ENCODE measurements around the gene CCDC27. TPM values are rescaled to one million over a fixed set of nuclear protein-coding genes. Genes with fewer than 3 reads are reported as not detected.

The CCDC27 gene
- total and polyA plus RNA-seq, 10 donors = not detected

DNA sequence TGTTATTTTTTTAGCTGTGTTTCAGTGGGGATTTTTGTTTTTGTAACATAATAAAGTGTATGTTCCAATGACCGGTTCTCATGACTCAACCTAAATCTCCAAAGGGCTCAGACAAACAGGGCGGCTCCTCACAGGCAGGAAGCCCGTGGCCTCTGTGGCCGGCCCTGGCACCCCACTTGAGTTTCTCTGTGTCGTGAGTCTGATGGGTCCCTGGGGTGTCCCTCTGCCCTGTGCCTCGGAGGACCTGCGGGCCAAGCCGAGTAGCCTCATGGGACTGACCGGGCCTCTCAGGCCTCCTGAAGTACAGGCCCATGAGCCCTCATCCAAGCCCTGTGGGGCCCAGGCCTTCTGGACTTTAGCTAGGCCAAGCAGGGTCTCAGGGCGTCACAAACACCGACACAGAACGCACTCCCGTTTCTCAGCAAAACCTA, 16.1 kb upstream of the CCDC27 start:
- Histone ChIP-seq H3K9me3 (no peaks in the 10 kb centered on the region), H3K4me3 (no peak overlapping the region), H3K27me3 (replicated peaks in 1 of 7) (peaks cover 0 to 22% (median 0%) of the 10 kb centered on the region in 7 donors), H3K4me1 (peaks cover 0 to 5% (median 0%) of the 10 kb centered on the region in 6 donors), H3K27ac (no peak overlapping the region), H3K36me3 (peaks cover 0 to 71% (median 38%) of the 10 kb centered on the region in 6 donors)
- TF ChIP-seq POLR2AphosphoS5 (IDR thresholded peaks at IDR 0.05) = no peak
- TF ChIP-seq, protein P1, sequence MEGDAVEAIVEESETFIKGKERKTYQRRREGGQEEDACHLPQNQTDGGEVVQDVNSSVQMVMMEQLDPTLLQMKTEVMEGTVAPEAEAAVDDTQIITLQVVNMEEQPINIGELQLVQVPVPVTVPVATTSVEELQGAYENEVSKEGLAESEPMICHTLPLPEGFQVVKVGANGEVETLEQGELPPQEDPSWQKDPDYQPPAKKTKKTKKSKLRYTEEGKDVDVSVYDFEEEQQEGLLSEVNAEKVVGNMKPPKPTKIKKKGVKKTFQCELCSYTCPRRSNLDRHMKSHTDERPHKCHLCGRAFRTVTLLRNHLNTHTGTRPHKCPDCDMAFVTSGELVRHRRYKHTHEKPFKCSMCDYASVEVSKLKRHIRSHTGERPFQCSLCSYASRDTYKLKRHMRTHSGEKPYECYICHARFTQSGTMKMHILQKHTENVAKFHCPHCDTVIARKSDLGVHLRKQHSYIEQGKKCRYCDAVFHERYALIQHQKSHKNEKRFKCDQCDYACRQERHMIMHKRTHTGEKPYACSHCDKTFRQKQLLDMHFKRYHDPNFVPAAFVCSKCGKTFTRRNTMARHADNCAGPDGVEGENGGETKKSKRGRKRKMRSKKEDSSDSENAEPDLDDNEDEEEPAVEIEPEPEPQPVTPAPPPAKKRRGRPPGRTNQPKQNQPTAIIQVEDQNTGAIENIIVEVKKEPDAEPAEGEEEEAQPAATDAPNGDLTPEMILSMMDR (IDR thresholded peaks at IDR 0.05 in 8 of 11, conservative IDR thresholded peaks at IDR 0.05 in 3 of 11) = no peak
- no peak for TF ChIP-seq POLR2A (IDR thresholded peaks at IDR 0.05)
- intact Hi-C loops (cut with DNase I; ENCODE audit: low total_unique reads) = no loop called here
- 83 to 93% (median 89%) methylated on average over 13 of the region's 13 CpGs for WGBS, 5 donors
- DNase-seq = no peak

DNA sequence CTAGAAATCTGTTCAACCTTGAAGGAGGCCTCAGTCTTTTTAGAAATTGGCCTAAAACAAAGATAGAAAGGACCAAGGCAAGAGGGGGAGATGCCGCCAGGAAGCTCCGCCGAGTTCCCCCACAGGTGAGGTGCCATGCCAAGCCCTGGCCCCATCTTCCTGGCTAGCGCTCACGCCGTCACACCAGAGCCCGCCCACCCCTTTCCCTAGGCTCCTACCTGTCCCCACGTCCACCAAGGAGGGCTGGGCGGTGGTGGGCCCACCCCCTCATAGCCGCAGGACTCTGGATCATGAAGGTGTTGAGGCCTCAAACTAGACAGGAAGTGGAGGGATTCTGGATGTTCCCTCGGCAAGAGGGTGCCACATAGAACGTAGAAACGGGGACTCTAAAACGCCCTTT, 15.5 kb upstream of the CCDC27 start:
- Histone ChIP-seq H3K36me3 (peaks cover 0 to 77% (median 41%) of the 10 kb centered on the region in 6 donors), H3K27me3 (replicated peaks in 1 of 7) (peaks cover 0 to 16% (median 0%) of the 10 kb centered on the region in 7 donors), H3K4me3 (no peak overlapping the region), H3K4me1 (peaks cover 0 to 5% (median 0%) of the 10 kb centered on the region in 6 donors), H3K27ac (no peak overlapping the region), H3K9me3 (no peaks in the 10 kb centered on the region)
- 85 to 93% (median 91%) methylated on average over 14 of the region's 14 CpGs for WGBS, 5 donors
- peak; percentile 67 for DNase-seq
- TF ChIP-seq, protein P1 (IDR thresholded peaks at IDR 0.05 in 8 of 11, conservative IDR thresholded peaks at IDR 0.05 in 3 of 11) = no peak
- TF ChIP-seq POLR2A (IDR thresholded peaks at IDR 0.05) = no peak
- TF ChIP-seq POLR2AphosphoS5 (IDR thresholded peaks at IDR 0.05) = no peak
- intact Hi-C loops (cut with DNase I; ENCODE audit: low total_unique reads) = no loop called here

DNA sequence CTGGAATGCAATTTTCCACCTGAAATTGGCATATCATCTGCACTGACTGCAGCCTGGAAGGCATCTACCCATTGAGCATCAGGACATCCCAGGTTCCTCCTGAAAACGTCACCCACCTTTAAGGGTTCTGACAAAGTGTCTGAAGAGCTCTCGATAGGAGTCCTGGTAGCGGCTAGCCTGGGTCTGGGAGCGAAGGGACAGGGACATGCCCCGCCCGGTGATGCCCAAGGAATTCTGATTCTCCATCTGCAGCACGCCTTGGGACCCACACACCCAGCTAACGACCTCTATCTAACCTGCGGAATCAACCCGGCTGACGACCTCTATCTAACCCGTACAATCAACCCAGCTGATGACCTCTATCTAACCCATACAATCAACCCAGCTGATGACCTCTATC, 13.3 kb upstream of the CCDC27 start:
- 89 to 96% (median 94%) methylated on average over 12 of the region's 12 CpGs for WGBS, 5 donors
- no peak overlapping the region for H3K27ac ChIP-seq
- peaks cover 0 to 99% (median 56%) of the 10 kb centered on the region in 6 donors for H3K36me3 ChIP-seq
- peak; percentile 66 for DNase-seq
- TF ChIP-seq POLR2AphosphoS5 (IDR thresholded peaks at IDR 0.05) (no peak), POLR2A (IDR thresholded peaks at IDR 0.05) (no peak)
- TF ChIP-seq, protein P1 (IDR thresholded peaks at IDR 0.05 in 8 of 11, conservative IDR thresholded peaks at IDR 0.05 in 3 of 11) = no peak
- H3K27me3 ChIP-seq (replicated peaks in 1 of 7) = no peaks in the 10 kb centered on the region
- intact Hi-C loops (cut with DNase I; ENCODE audit: low total_unique reads) = no loop called here
- no peak overlapping the region for H3K4me3 ChIP-seq
- H3K4me1 ChIP-seq = peaks cover 0 to 13% (median 0%) of the 10 kb centered on the region in 6 donors
- H3K9me3 ChIP-seq = no peaks in the 10 kb centered on the region

DNA sequence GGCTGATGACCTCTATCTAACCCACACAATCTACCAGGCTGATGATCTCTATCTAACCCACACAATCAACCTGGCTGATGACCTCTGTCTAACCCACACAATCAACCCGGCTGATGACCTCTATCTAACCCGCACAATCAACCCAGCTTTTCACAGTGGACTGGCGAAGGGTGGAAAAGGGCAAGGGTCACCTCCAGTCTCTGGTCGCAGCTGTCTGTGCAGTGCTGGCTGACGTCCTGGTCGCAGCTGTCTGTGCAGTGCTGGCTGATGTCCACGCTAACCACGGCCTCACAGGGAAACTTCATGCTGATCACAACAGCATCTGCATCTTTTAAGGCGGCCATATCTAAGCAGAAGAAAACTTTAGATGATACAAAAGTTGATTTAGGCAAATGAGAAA, 12.2 kb upstream of the CCDC27 start:
- Histone ChIP-seq H3K9me3 (no peaks in the 10 kb centered on the region), H3K4me3 (no peak overlapping the region), H3K27ac (no peak overlapping the region), H3K36me3 (peaks cover 0 to 98% (median 55%) of the 10 kb centered on the region in 6 donors), H3K27me3 (replicated peaks in 1 of 7) (no peaks in the 10 kb centered on the region), H3K4me1 (peaks cover 0 to 24% (median 4%) of the 10 kb centered on the region in 6 donors)
- intact Hi-C loops (cut with DNase I; ENCODE audit: low total_unique reads) = no loop called here
- no peak for DNase-seq
- TF ChIP-seq, protein P1 (IDR thresholded peaks at IDR 0.05 in 8 of 11, conservative IDR thresholded peaks at IDR 0.05 in 3 of 11) = no peak
- TF ChIP-seq POLR2A (IDR thresholded peaks at IDR 0.05) (no peak), POLR2AphosphoS5 (IDR thresholded peaks at IDR 0.05) (no peak)
- 88 to 94% (median 91%) methylated on average over 9 of the region's 9 CpGs for WGBS, 5 donors

Data from spleen (tissue), 11 donors.